ENCODE measurements around the gene TBC1D1.

- TF ChIP-seq CTCF (IDR thresholded peaks at IDR 0.05 in 8 of 11, conservative IDR thresholded peaks at IDR 0.05 in 3 of 11): no peak
- TF ChIP-seq POLR2A (IDR thresholded peaks at IDR 0.05): no peak
Measured at GRCh38 chr4:38073596-38074234, 182.8 kb downstream of the TBC1D1 start.

Measured in spleen (tissue), 7 donors.